ENCODE results near the gene MYT1. TPM values are rescaled to one million over a fixed set of nuclear protein-coding genes. Genes with fewer than 3 reads are reported as not detected.

MYT1 gene
- total RNA-seq, 2 donors from 2014 or later: 0.99 TPM; not detected in 1

GRCh38 chr20:64241061-64241460 lies 76.8 kb downstream of the MYT1 start:
- no peak overlapping the region for H3K27ac ChIP-seq
- TF ChIP-seq CTCF (IDR thresholded peaks at IDR 0.05): no peak
- no peak for TF ChIP-seq POLR2A (IDR thresholded peaks at IDR 0.05)
- no peak for ATAC-seq
- intact Hi-C loops (cut with DNase I): no loop called here
- no peak for DNase-seq
- H3K4me1 ChIP-seq: no peaks in the 10 kb centered on the region
- H3K27me3 ChIP-seq: no peaks in the 10 kb centered on the region
- no peaks in the 10 kb centered on the region for H3K9me3 ChIP-seq
- WGBS, 2 donors: 69 to 77% methylated on average over 7 to 8 of the region's 8 CpGs
- H3K4me3 ChIP-seq: no peak overlapping the region
- no peaks in the 10 kb centered on the region for H3K36me3 ChIP-seq (replicated peaks in 1 of 2; ENCODE audit: insufficient read depth in 1 of 2, low read depth in 2 of 2)

- H3K36me3 ChIP-seq (replicated peaks in 1 of 2; ENCODE audit: insufficient read depth in 1 of 2, low read depth in 2 of 2): no peaks in the 10 kb centered on the region
- intact Hi-C loops (cut with DNase I): no loop called here
- no peak overlapping the region for H3K4me3 ChIP-seq
- DNase-seq: no peak
- H3K4me1 ChIP-seq: no peaks in the 10 kb centered on the region
- H3K27ac ChIP-seq: no peak overlapping the region
- TF ChIP-seq CTCF (IDR thresholded peaks at IDR 0.05) (no peak), POLR2A (IDR thresholded peaks at IDR 0.05) (no peak)
- no peak for ATAC-seq
- no peaks in the 10 kb centered on the region for H3K9me3 ChIP-seq
- H3K27me3 ChIP-seq: no peaks in the 10 kb centered on the region
- WGBS, 2 donors: 73 to 79% methylated on average over 18 to 19 of the region's 19 CpGs
Observed at GRCh38 chr20:64242003-64242796, 77.9 kb downstream of the MYT1 start.

GRCh38 chr20:64242797-64243475 lies 78.7 kb downstream of the MYT1 start:
- no peaks in the 10 kb centered on the region for H3K4me1 ChIP-seq
- intact Hi-C loops (cut with DNase I): no loop called here
- DNase-seq (no peak), ATAC-seq (no peak)
- no peaks in the 10 kb centered on the region for H3K36me3 ChIP-seq (replicated peaks in 1 of 2; ENCODE audit: insufficient read depth in 1 of 2, low read depth in 2 of 2)
- H3K9me3 ChIP-seq: no peaks in the 10 kb centered on the region
- H3K27me3 ChIP-seq: no peaks in the 10 kb centered on the region
- WGBS, 2 donors: 58 to 68% methylated on average over 4 of the region's 4 CpGs
- TF ChIP-seq CTCF (IDR thresholded peaks at IDR 0.05): no peak
- no peak overlapping the region for H3K27ac ChIP-seq
- H3K4me3 ChIP-seq: no peak overlapping the region

GRCh38 chr20:64244281-64244805 lies 80.1 kb downstream of the MYT1 start:
- H3K4me3 ChIP-seq: no peak overlapping the region
- no peaks in the 10 kb centered on the region for H3K4me1 ChIP-seq
- no peak overlapping the region for H3K27ac ChIP-seq
- H3K9me3 ChIP-seq: no peaks in the 10 kb centered on the region
- no peak for TF ChIP-seq CTCF (IDR thresholded peaks at IDR 0.05)
- no peak for TF ChIP-seq POLR2A (IDR thresholded peaks at IDR 0.05)
- 23 to 31% methylated on average over 2 of the region's 2 CpGs for WGBS, 2 donors
- ATAC-seq: no peak
- intact Hi-C loops (cut with DNase I): no loop called here
- H3K27me3 ChIP-seq: no peaks in the 10 kb centered on the region
- DNase-seq: no peak
- no peaks in the 10 kb centered on the region for H3K36me3 ChIP-seq (replicated peaks in 1 of 2; ENCODE audit: insufficient read depth in 1 of 2, low read depth in 2 of 2)
